ENCODE data around the gene BTBD16.

GRCh38 chr10:122225330-122225729, 45.8 kb upstream of the BTBD16 start:
- TF ChIP-seq CTCF (IDR thresholded peaks at IDR 0.05) (no peak), POLR2AphosphoS5 (IDR thresholded peaks at IDR 0.05; ENCODE audit: low read depth, low read length) (no peak)

Data from Panc1 (cell line).